HepG2 (cell line): ENCODE data around the gene ISG20L2. TPM values are rescaled to one million over a fixed set of nuclear protein-coding genes. Genes with fewer than 3 reads are reported as not detected.

Source experiments
- ATAC-seq: fragments of 200-7000 bp; cut with Tn5 transposase; 3 replicates; pipeline ENCODE4 v1.9.1; 2020; ENCODE audit warnings: mild to moderate bottlenecking, moderate library complexity
- BruUV-seq: library from RNA; stranded (reverse); fragments of 400-500 nt; replicated peaks from 2 replicates; lab custom pipeline; 2021; lab: Mats Ljungman, UMichigan
- CTCF ChIA-PET: fragments of 300-600 bp; formaldehyde crosslinking; extraction: SDS; loops from one replicate; lab custom pipeline; 2021; ENCODE audit warnings: low total read pairs, inconsistent platforms, low intra/inter-chr PET ratio; lab: Yijun Ruan, JAX
- POLR2A ChIA-PET: fragments of 350-600 bp; sonication (Branson Sonifier 250); formaldehyde crosslinking; loops from one replicate; lab custom pipeline; 2020; ENCODE audit warnings: antibody characterized with exemption, inconsistent platforms; lab: Yijun Ruan, JAX
- DNase-seq: peaks from one replicate; pipeline ENCODE4 v3.0.0-alpha.2; 2015; ENCODE audit warnings: low spot score
- FAIRE-seq: peaks from 3 replicates; lab custom pipeline; 2011; peaks lifted over from hg19 to GRCh38; lab: Jason Lieb, UNC
- H2AFZ ChIP-seq: one replicate; pipeline ENCODE4 v1.6.1; 2011; ENCODE audit warnings: low read length, inconsistent platforms
- H3K27ac ChIP-seq: fragments of 300-600 bp; 3 replicates; pipeline ENCODE4 v1.8.0; 2011; ENCODE audit warnings: mixed run types, mild to moderate bottlenecking, mixed read lengths, low read length, inconsistent platforms; ENCODE audit not compliant: insufficient read depth; ENCODE audit errors: extremely low read length
- H3K27me3 ChIP-seq, 2 experiments: fragments of 200-600 bp in 1 of 2; 2 replicates in 1 of 2; 3 replicates in 1 of 2; pipeline versions ENCODE4 v1.6.0 to v1.8.0; 2011; ENCODE audit warnings: low read length in 2 of 2, mild to moderate bottlenecking in 2 of 2, moderate library complexity in 2 of 2, inconsistent platforms in 1 of 2; ENCODE audit not compliant: insufficient read depth in 2 of 2, control insufficient read depth in 1 of 2
- H3K36me3 ChIP-seq, 2 experiments: fragments of 200-600 bp in 1 of 2; replicated peaks in 1 of 2; 2 replicates in 1 of 2; 3 replicates in 1 of 2; pipeline versions ENCODE4 v1.5.1 to v1.8.0; 2011; ENCODE audit warnings: low read length in 2 of 2, inconsistent platforms in 1 of 2; ENCODE audit not compliant: insufficient read depth in 2 of 2, control insufficient read depth in 1 of 2
- H3K4me1 ChIP-seq: 2 replicates; pipeline ENCODE4 v1.5.1; 2012; ENCODE audit warnings: low read length, inconsistent platforms; ENCODE audit not compliant: insufficient read depth
- H3K4me2 ChIP-seq: 2 replicates; pipeline ENCODE4 v1.6.0; 2011; ENCODE audit warnings: low read depth, low read length, inconsistent platforms
- H3K4me3 ChIP-seq, 3 experiments: fragments of 200-600 bp in 1 of 3; sonication (generic), shearing (Covaris generic) in 1 of 3; replicated peaks in 1 of 3; 2 replicates each; pipeline ENCODE4 v1.5.1; 2011 to 2016; ENCODE audit warnings: low read length in 3 of 3, inconsistent platforms in 2 of 3, low read depth in 2 of 3, mild to moderate bottlenecking in 2 of 3, control low read depth in 1 of 3, mixed read lengths in 1 of 3; ENCODE audit not compliant: insufficient read depth in 1 of 3
- H3K79me2 ChIP-seq: one replicate; pipeline ENCODE4 v1.6.1; 2011; ENCODE audit warnings: low read length, inconsistent platforms; ENCODE audit not compliant: insufficient read depth
- H3K9ac ChIP-seq: 2 replicates; pipeline ENCODE4 v1.6.0; 2011; ENCODE audit warnings: mild to moderate bottlenecking, low read depth, low read length, inconsistent platforms; ENCODE audit not compliant: insufficient read depth
- H3K9me3 ChIP-seq: 2 replicates; pipeline ENCODE4 v1.5.1; 2012; ENCODE audit warnings: mild to moderate bottlenecking, low read length
- H4K20me1 ChIP-seq: 2 replicates; pipeline ENCODE4 v1.6.0; 2011; ENCODE audit warnings: inconsistent platforms, mild to moderate bottlenecking, low read length, moderate library complexity; ENCODE audit not compliant: insufficient read depth
- FOXO4 ChIP-seq: sonication (generic); formaldehyde crosslinking; conservative IDR thresholded peaks from 2 replicates; pipeline ENCODE4 v1.8.1; 2023; ENCODE audit warnings: missing genetic modification reagents
- NFE2 ChIP-seq: sonication (generic); formaldehyde crosslinking; IDR thresholded peaks from 2 replicates; pipeline ENCODE4 v1.4.0; 2020; ENCODE audit warnings: missing genetic modification reagents
- POGK ChIP-seq: sonication (generic); formaldehyde crosslinking; conservative IDR thresholded peaks from 2 replicates; pipeline ENCODE4 v1.8.0; 2022; ENCODE audit warnings: mild to moderate bottlenecking, moderate library complexity, missing genetic modification reagents
- ZBTB43 ChIP-seq: sonication (generic); formaldehyde crosslinking; conservative IDR thresholded peaks from 2 replicates; pipeline ENCODE4 v1.4.0; 2020; ENCODE audit warnings: missing genetic modification reagents
- ZEB1 ChIP-seq: IDR thresholded peaks from 2 replicates; pipeline ENCODE4 v1.6.1; 2012; ENCODE audit warnings: mild to moderate bottlenecking, low read depth, inconsistent platforms; ENCODE audit not compliant: insufficient replicate concordance
- ZMAT5 ChIP-seq: sonication (generic); formaldehyde crosslinking; IDR thresholded peaks from 2 replicates; pipeline ENCODE4 v1.5.0; 2020; ENCODE audit warnings: mild to moderate bottlenecking, low read depth, missing genetic modification reagents, borderline replicate concordance
- ZNF318 ChIP-seq: sonication (generic); formaldehyde crosslinking; IDR thresholded peaks from 2 replicates; pipeline ENCODE4 v1.4.0; 2020; ENCODE audit warnings: mild to moderate bottlenecking, missing genetic modification reagents
- ZSCAN12 ChIP-seq: sonication (generic); formaldehyde crosslinking; IDR thresholded peaks from 2 replicates; pipeline ENCODE4 v1.9.0; 2021; ENCODE audit warnings: mild to moderate bottlenecking, missing genetic modification reagents
- WGBS: methylation state at CpG from one replicate; pipeline ENCODE4 v1.1.6; 2017; ENCODE audit warnings: low lambda C conversion rate; 5-methylcytosine and 5-hydroxymethylcytosine counted together
- in situ Hi-C: cut with HindIII; loops from 2 replicates; pipeline ENCODE4 v1.10.0; 2017; ENCODE audit warnings: low pct_unique_long_range_greater_than_20kb; ENCODE audit not compliant: extremely low pct_ligation_motif_present
- intact Hi-C: fragments of 100-400 bp; cut with micrococcal nuclease; formaldehyde crosslinking; loops from one replicate; pipeline ENCODE4 v1.10.0; 2022; ENCODE audit not compliant: unreplicated experiment
- polyA plus RNA-seq, 8 experiments: library from polyadenylated mRNA; depleted of rRNA in 3 of 8; stranded (reverse) in 7 of 8; unstranded in 1 of 8; fragments of >200 nt; fragmentation: Illumina TruSeq in 4 of 8; extraction: Trizol in 4 of 8; gene quantifications; 2 replicates each; pipeline versions ENCODE4 v1.2.1 to v1.2.3, GENCODE V29; 2011 to 2016; ENCODE audit warnings: low read depth in 4 of 8, missing spikeins in 1 of 8, mixed read lengths in 1 of 8; ENCODE audit not compliant: insufficient read depth in 1 of 8
- total RNA-seq, 5 experiments: library from RNA; depleted of rRNA; stranded (reverse); fragments of >200 nt; fragmentation: Illumina TruSeq; extraction: Trizol; gene quantifications; 2 replicates each; pipeline ENCODE4 v1.2.3, GENCODE V29; 2016; ENCODE audit warnings: low read depth in 1 of 5

Gene ISG20L2
- total and polyA plus RNA-seq, 2 of the 13 experiments (the other 11 are each of a cell fraction or from before 2014, with no cell fraction given): 19.8 to 21.3 TPM

GRCh38 chr1:156676820-156677615, 51.5 kb downstream of the ISG20L2 start, which contains the start of gene NES:
NES (minus strand) TSS chr1:156677407; CDS start chr1:156677264, 143 bp downstream.
- intact Hi-C loops: loop anchor here (2.0 kb wide), 1 partner anchor 50 kb away; no protein-coding TSS in a partner anchor
- Histone ChIP-seq H3K27ac (no peak within 1 kb of the TSS), H3K4me3 (peak within 1 kb of the TSS; percentile 40 to 63 (median 58); a peak in 5 of 6 replicates), H4K20me1 (no peaks in the 10 kb centered on the region), H3K27me3 (peaks cover 2 to 31% of the 10 kb centered on the region in 2 experiments), H3K9ac (peak within 1 kb of the TSS; percentile 55; the same call in 1 of the 2 replicates), H3K79me2 (peaks cover 2% of the 10 kb centered on the region), H3K4me1 (peaks cover 61% of the 10 kb centered on the region), H3K4me2 (peak within 1 kb of the TSS; percentile 81), H3K36me3 (no peaks in the 10 kb centered on the region), H3K9me3 (no peaks in the 10 kb centered on the region), H2AFZ (no peak within 1 kb of the TSS)
- ChIA-PET POLR2A (interaction anchor here (0.7 to 9.1 kb wide), 5 partner anchors 12 to 220 kb away, joined by 4 to 189 read pairs (median 5); partner anchors contain the start of genes METTL25B and MRPL24), CTCF (interaction anchor here (1.0 to 5.1 kb wide), 3 partner anchors 19 to 58 kb away, joined by 3 to 166 read pairs (median 18); partner anchors contain the start of gene HAPLN2)
- BruUV-seq: TSS peak; percentile 75
- FAIRE-seq (peak; percentile 76), DNase-seq (peak; percentile 75), ATAC-seq (peak; percentile 72)
- in situ Hi-C loops: no loop called here
- WGBS: 48% methylated on average over 57 of the region's 70 CpGs
- TF ChIP-seq ZEB1 (no peak), NFE2 (CRISPR knock-in tag) (no peak), ZNF318 (no peak), ZBTB43 (CRISPR knock-in tag) (peak; percentile 29; the same call in 1 of the 2 replicates), FOXO4 (CRISPR knock-in tag) (no peak), ZSCAN12 (CRISPR knock-in tag) (no peak), POGK (no peak; the same call in 1 of the 2 replicates), ZMAT5 (CRISPR knock-in tag) (no peak)
